NCI-H146 treated with DMSO at 0.1 percent for 48 hours (cell line): ENCODE measurements around the gene RBPJ.
A peak's percentile ranks its signal among the peaks of the same experiment; 100 is the strongest.
"Not testable (repeated sequence)": the region's sequence is repeated elsewhere in the genome, so short reads cannot be mapped to it uniquely, and the experiment has no call there.

ENCODE experiments used
- DNase-seq: peaks from one replicate; lab custom pipeline; 2025; ENCODE audit not compliant: unreplicated experiment; lab: John Stamatoyannopoulos, UW

The RBPJ gene

DNA sequence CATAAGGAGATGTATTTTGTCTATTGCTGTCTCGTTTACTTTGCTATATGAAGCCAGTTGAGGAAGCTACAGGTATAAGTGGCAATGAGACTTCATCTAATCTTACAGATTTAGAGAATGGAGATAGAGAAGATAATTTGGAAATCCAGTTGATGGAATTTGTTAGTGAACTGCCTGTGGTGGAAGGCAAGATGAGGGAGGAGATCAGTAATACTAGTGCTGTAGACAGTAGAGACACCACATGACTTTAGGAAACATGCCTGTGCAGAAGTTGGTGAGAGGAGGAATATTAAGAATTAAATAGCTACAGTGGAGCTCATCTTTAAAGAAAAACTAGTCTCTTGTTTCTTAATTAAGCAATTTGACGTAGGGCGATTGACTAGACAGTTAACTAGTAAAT lies 51.3 kb downstream of the RBPJ start:
- DNase-seq: no peak

DNA sequence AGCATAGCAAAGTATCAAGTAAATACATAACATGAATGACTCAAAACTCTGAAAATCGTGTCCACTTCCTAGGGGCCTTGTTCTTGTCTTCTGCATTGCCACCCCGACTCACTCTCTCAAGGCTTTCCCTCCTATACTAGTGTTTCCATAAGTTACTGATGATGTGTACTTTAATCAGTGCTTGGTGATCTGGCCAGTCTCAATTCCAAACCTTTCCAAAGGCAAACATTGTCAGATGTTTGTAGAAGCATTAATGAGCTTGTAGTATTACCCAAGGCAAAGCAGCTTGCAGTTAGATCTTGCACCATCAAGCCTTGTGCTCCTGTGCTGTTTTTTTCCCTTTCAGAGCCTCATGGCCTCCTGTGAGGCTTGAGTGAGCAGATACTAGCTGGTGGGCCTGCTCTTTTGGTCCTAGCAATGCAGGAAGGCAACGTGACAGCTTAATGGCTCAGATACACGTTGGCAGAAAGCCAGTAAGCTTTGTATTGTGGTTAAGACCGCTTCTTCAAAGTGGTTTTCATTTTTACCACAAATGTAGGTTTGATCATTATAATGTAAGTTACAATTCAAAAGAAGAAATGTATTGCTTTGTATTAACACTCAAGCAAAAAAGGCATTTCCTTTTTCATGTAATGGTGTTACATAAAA lies 51.8 kb downstream of the RBPJ start:
- peak; percentile 36 for DNase-seq

DNA sequence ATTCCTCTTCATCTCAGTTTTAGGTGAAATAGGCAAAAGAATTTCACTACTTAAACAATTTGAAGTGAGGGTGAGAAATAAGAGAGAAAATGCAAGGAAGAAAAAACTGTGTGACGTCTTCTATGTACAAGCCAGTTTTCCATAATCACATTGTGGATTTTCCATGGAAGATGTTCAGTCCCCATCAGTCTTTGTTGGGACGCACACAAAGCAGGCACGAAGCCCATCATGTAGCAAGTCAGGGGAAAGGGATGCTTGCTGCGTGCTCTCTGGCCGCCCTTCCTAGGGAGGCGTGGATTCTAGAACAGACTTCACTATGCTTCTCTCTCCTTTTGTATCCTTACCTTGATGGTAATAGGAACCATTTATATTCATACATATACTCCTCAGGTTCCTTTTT lies 54.7 kb downstream of the RBPJ start:
- DNase-seq: no peak

DNA sequence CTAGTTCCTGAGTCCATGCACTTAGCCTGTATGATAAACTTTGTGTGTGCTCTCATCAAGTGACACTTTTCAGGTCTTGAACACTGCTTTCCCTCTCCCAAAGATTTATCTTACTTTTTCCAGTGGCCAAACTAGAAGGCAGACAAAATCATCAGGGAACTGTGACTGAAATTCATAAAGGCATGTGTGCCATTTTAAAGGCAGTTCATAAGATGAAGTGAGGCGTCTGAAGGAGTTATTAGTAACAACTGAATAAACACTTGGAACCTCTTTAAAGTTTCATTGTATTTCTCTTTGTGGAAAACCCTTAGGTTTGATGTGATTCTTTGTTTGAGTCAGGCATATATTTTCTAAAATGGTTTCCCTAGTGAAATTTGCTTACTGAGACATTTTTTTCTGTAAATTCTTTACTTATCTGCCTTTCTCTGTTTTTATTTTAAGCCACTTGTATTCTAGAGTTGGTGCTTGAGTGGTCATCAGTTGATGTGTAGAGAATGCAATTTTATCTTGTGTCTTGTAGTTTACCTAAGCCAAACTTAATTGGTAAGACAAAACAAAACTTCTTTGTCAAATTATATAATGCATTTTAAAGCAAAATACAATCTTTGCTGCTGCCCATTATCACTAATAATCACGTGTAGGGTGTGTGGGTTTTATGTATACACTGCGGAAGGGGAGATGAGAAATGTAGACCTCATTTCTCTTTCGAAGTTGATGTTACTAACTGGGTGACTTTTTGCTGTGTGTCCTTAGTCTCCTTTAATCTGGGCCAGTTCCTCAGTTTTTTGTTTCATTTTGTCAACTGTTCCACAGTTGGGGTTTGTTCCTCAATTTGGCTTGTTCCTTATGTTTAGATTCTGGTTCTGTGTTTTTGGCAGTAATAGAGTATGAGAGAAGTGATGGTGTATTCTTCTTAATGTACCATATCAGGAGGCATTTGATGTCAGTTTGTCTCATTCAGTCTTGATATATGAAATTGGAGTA lies 56.8 kb downstream of the RBPJ start:
- DNase-seq: no peak

DNA sequence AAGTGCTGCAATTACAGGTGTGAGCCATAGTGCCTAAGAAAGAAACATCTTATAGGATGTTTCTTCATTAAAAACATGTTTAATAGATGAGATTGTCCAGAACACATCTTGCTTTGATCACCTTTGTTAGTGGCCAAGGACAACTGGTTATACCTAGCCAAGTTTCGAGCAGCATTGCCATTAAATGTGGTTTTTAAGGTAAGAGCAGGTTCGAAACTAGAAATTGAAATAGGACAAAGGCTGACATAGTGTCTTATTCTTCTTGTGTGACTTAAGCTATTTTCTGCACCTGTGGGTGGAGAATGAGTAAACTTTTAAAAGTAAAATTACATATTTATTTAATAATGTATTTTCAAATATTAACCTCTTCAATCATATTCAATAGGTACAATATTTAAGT lies 59.0 kb downstream of the RBPJ start:
- no peak for DNase-seq

DNA sequence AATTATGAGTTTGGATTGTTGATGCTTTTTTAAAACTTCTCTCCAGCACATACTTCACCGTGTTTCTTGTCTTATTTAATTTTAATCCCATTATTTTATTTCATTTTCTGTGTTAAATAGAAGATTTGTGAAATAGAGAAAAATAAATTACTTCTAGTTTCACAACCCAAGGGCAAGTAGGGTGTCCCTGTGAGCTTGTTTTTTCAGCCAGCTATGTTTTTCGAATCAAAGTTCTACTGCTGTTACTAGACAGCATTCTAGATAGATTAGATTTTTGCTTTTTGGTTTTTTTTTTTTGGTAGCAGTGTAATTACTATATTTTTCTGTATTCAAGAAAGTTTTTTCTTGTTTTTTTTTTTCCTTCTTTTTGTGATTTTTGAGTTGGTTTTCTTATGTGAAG lies 59.9 kb downstream of the RBPJ start:
- no peak for DNase-seq

DNA sequence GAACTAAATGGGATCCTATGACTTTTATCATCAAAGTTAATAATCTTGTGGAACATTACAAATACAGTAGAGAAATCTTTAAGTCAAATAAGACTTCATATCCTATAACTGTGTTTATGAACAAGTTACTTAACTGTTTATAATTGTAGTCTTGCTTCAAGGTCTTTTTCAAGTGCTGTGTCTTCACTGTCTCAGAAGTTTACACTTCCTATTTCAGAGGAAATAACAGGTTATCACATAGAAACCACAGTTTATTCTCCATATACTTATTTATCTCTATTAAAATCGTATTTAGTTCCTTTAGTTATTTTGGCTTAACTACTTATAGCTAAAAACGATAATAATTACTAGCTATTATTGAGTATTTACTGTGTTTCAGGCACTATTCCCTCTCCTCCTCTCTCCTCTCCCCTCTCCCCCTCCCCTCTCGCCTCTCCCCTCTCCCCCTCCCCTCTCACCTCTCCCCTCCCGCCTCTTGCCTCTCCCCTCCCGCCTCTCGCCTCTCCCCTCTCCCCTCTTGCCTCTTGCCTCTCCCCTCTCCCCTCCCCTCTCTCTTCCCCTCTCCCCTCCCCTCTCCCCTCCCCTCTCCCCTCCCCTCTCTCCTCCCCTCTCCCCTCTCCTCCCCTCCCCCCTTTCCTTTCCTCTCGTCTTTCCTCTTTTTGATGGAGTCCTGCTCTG lies 63.7 kb downstream of the RBPJ start:
- no peak for DNase-seq

DNA sequence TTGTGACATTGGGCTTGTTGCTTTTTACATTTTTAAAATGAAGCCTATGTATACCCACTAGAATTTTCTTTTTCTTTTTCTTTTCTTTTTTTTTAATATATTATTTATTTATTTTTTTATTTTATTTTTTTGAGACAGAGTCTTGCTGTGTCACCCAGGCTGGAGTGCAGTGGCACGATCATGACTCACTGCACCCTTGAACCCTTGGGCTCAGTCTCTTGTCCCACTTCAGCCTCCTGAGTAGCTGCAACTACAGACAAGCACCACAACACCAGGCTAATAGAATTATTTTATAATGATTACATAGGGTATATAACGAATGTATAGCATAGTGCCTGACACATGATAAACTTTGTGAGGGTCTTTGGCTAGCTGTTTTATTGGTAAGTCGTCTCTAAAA lies 64.9 kb downstream of the RBPJ start:
- no peak for DNase-seq

DNA sequence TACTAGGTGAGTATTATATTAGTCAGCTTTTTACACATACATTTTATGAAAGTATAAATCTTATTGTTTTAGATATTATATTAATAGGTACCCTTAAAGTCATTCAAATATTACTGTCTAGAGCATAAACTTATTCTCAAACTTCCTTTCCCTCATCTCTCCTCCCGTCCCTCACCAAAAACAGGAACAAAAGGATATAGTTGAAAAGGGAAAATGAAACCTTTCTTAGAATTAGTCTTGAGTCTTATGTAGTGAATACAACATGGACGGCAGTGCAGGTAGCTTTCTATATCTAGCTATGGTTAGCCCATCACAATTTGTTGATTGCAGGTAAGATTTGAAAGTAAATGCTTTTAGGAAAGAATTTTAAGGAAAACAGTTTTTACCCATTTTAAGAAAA lies 65.6 kb downstream of the RBPJ start:
- no peak for DNase-seq

DNA sequence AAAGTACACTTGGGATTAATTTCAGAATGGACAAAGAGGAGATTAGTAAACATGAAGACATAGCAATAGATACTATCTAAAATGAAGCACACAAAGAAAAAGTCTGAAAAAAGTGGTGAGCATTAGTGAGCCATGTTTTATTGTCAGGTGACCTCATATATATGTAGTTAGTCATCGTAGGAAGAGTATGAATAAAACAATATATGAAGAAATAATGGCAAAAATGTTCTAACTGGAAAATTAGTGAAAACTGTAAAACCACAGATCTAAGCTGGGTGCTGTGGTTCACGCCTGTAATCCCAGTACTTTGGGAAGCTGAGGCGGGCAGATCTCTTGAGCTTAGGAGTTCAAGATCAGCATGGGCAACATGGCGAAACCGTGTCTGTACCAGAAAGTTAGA lies 67.9 kb downstream of the RBPJ start:
- DNase-seq: no peak

DNA sequence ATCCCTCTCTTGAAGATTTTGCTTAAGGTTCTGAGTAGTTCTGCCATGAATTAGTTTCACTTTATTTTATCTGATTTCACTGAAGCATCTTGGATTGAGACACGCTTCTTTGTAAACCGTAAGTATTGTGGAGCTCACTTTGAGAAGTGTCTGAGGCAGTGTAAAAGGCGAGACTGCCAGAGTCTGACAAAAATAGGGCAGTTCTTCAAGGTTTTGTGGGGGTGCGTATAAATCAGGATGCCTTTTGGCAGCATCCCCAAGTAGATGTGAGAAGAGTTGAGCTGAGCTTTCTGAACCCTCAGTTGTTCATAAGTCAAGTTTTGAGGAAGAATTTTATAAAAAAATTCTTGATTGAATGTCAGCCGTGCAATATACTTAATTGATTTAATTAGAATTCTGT lies 76.3 kb downstream of the RBPJ start:
- no peak for DNase-seq

DNA sequence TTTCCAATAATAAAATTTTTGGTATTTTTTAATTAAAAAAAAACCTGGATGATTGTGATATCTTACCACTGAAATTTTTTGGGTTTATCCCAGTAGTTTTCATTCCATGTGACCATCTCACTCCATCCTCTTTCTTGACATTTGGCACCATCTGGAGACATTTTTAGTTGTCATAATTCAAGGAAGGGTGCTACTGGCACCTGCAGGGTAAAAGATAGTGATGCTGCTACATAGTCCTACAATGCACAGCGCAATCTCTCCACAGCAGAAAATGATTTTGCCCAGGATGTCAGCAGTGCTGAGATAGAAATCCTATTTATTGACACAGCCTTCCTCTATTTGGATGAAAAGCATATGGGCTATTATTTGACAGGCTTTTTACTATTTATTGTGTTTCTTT lies 79.3 kb downstream of the RBPJ start:
- DNase-seq: no peak

DNA sequence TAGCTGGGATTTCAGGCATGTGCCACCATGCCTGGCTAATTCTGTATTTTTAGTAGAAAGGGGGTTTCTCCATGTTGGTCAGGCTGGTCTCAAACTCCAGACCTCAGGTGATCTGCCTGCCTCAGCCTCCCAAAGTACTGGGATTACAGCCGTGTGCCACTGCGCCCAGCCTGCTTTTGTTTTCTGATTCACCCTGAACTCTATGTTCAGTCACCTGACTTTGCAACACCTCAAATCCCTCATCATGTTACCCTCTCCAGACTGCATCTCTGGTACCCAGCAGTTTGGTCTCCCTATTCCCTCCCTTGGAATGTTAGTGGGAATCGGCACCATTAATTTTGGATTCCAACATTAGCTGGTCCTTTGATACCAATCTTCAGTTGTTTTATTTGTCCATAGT lies 81.2 kb downstream of the RBPJ start:
- DNase-seq: not testable (repeated sequence)

DNA sequence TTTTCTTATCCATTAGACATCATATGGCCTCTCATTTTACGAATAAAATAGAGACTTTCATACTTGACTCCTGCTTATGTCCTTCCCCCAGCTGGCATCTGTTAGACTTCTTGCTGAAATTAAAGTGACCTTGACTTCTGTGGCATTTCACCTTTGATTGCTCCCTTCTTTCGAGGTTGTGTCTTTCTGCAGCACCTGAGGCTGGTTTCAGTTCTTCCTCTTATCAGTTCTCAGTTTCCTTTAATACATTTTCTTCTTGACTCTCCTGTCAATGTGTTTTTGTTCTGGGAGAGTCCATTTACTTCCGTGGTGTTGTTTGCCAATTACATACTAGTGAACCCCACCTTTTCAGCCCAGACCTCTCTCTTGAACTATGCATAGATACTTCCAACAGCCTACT lies 81.6 kb downstream of the RBPJ start:
- DNase-seq: no peak

DNA sequence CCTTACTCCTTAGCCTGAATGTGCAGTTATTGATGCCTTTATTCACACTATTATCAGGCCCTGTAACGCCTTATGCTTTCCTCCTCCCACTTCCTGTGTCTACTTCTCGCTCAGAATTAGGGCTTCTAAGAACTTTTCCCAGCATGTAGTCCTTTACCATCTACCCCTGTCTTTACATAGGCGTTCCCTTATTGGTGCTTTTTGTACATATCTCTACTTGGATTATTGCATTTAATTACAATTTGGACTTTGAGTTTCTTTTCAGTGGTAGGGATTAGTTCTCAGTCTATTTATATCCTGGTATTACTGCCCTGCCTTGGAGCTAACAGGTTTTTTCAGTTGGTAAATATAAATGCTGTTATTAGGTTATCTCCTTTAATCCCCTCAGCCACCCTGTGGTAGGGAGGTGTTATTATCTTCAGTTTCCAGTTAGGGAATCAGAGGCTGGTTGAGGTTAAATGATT lies 84.0 kb downstream of the RBPJ start:
- DNase-seq: no peak

DNA sequence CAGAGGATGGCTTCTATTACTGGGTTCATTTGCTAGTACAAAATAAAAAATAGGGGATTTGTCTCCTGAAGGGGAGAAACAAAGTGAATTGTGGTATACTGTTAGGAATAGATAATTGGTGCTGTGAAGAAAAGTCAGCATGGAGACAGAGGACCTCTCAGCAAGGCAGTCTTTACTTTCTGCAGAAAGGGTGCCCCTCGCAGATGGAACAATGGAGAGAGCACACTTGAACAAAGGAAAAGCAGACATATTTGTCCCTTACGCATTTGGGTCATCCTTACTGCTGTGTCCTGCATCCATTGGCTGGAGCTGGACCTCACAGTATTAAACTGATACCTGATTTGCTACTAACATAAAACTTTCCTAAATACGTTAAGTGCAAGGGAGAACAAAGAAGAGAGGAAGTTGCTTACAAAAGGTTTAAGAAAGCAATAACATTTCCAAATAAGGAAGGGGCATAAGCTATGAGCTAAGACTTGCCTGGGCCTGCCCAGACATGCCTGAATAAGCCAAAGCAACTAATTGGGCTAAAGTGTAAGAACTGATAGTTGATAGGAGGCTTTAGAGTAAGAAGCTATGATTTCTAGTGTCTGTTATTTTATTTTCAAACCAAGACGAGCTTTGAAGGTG lies 85.6 kb downstream of the RBPJ start:
- DNase-seq: no peak

DNA sequence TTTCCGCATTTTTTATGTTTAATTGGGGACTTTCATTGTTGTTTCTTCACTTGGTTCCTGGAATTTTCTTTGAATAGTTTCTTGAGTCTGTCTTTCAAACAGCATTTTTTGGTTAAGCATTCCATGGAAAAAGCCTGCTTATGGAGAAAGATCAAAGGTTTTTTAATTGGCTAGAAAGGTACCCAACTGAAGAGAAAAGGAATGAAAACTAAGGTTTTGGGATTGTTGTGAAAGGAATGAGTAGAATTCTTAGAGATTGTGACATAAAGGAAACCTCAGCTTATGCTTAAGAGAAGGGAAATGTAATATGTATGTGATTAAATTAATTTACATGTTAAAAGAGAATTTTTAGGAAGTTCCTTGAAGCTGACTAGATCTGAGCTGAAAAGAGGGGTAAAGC lies 86.7 kb downstream of the RBPJ start:
- no peak for DNase-seq

DNA sequence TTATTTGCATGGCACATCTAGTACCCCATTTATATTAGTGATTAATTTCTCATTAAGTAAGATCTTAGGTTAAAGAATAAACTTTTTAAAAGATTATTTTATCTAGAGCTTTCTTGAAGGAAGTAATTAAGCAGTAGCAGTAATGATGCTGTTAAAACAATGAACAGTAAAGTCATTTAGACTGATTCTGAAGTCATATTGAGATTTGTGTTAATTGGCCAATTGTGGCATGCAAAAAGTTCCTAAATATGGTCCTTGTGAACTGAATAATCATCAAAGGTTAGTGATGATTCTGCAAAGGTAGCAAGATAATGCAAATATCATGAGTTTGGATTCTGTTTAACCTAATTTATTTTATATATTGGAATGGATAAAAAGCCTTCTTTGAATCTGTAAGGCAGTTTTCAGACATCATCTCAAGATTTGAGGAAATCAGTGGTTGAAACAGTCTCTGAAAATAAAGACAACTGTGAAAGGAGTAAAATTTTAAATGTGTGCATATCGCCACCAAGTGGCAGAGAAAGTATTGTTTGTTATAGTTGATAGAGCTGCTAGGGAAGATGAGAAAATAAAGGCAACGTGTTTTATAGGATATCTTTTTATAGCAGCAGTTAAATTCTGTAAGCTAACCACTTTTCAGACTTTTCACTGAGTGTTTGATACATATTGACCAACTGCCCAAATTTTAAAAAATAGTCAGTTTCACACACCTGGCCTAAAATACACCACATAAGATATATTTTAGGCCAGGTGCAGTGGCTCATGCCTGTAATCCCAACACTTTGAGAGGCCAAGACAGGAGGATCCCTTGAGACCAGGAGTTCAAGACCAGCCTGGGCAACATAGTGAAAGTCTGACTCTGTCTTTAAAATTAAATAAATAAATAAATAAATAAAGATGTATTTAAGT lies 89.8 kb downstream of the RBPJ start:
- DNase-seq: peak; percentile 36

DNA sequence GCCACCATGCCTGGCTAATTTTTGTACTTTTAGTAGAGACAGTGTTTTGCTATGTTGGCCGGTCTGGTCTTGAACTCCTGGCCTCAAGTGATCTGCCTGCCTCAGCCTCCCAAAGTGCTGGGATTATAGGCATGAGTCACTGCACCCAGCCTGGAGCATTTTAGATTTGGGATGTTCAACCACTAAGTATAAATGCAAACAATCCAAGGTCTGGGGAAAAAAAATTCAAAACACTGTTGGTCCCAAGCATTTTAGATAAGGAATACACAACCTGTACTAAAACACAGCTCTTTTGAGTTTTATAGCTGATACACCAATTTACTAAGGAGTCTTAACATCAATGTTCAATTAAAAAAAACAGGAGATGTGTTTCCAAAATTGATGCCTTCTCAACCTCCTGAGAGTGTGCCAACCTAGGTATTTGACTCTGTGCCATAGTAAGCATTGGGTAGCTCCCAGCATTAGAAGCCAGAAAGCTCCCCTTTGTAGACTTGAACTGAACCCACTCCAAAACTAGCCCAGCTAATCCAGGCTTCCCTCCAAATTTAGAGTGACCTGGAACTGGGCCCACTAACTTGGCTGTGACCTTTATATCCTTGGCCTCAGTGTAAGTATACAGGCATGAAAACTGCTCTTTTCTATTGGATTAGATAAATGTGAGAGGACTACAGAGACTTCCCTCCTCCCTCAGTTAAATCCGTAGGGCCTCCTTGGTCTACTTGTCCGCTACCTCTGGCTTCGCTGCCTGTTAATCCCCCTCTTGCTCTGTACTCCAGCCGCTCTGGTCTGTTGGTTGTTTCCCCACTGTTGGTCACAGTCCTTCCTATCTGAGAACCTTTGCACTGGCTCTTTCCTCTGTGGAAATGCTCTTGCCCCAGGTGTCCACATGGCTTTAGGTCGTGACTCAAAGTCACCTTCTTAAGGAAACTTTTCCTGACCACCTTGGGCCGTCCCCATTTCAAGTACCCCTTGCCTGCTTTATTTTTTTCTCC lies 91.9 kb downstream of the RBPJ start:
- no peak for DNase-seq
